Activated naive CD4-positive, alpha-beta T cell treated with anti-CD3 and anti-CD28 coated beads, Interleukin-2, amount 50 U/mL, for 24 hours (primary cell): ENCODE data around the gene GABARAP.

ENCODE experiments used
- H3K27ac Mint-ChIP-seq: one replicate; pipeline ENCODE4 v1.8.0; 2021; ENCODE audit warnings: mild to moderate bottlenecking, mixed read lengths
- H3K27me3 Mint-ChIP-seq: one replicate; pipeline ENCODE4 v1.8.0; 2021; ENCODE audit warnings: mixed read lengths
- H3K36me3 Mint-ChIP-seq: one replicate; pipeline ENCODE4 v1.8.0; 2021; ENCODE audit warnings: mixed read lengths
- H3K4me1 Mint-ChIP-seq: one replicate; pipeline ENCODE4 v1.8.0; 2021; ENCODE audit warnings: mixed read lengths
- H3K4me3 Mint-ChIP-seq: one replicate; pipeline ENCODE4 v1.8.0; 2021; ENCODE audit warnings: mild to moderate bottlenecking, mixed read lengths
- H3K9me3 Mint-ChIP-seq: one replicate; pipeline ENCODE4 v1.8.0; 2021; ENCODE audit warnings: mixed read lengths

The GABARAP gene

GRCh38 chr17:7222093-7222971, 19.9 kb downstream of the GABARAP start:
- Mint-ChIP-seq H3K4me1 (peaks cover 38% of the 10 kb centered on the region), H3K9me3 (no peaks in the 10 kb centered on the region), H3K36me3 (peaks cover 4% of the 10 kb centered on the region), H3K27ac (peak overlapping the region; percentile 59), H3K4me3 (no peak overlapping the region), H3K27me3 (no peaks in the 10 kb centered on the region)

- no peak overlapping the region for H3K4me3 Mint-ChIP-seq
- H3K27ac Mint-ChIP-seq = peak overlapping the region; percentile 8
- no peaks in the 10 kb centered on the region for H3K9me3 Mint-ChIP-seq
- H3K4me1 Mint-ChIP-seq = peaks cover 42% of the 10 kb centered on the region
- no peaks in the 10 kb centered on the region for H3K27me3 Mint-ChIP-seq
- peaks cover 4% of the 10 kb centered on the region for H3K36me3 Mint-ChIP-seq
These were observed 20.8 kb downstream of the GABARAP start for GRCh38 chr17:7221278-7222092.

GRCh38 chr17:7220593-7221277, 21.5 kb downstream of the GABARAP start:
- Mint-ChIP-seq H3K27me3 (no peaks in the 10 kb centered on the region), H3K27ac (peak overlapping the region; percentile 90), H3K4me3 (peak overlapping the region; percentile 92), H3K36me3 (peaks cover 4% of the 10 kb centered on the region), H3K4me1 (peaks cover 50% of the 10 kb centered on the region), H3K9me3 (no peaks in the 10 kb centered on the region)

- peak within 1 kb of the TSS; percentile 92 for H3K4me3 Mint-ChIP-seq
- peaks cover 57% of the 10 kb centered on the region for H3K4me1 Mint-ChIP-seq
These were observed 22.2 kb downstream of the GABARAP start, which contains the start of the genes ACADVL and DLG4 for GRCh38 chr17:7219812-7220592. Gene ACADVL (plus strand): TSS chr17:7219938. CDS start chr17:7219985, 47 bp downstream. Gene DLG4 (minus strand): TSS chr17:7219836.

GRCh38 chr17:7219229-7219811, 22.9 kb downstream of the GABARAP start:
- Mint-ChIP-seq H3K36me3 (peaks cover 4% of the 10 kb centered on the region), H3K9me3 (no peaks in the 10 kb centered on the region), H3K4me3 (peak overlapping the region; percentile 92), H3K27me3 (no peaks in the 10 kb centered on the region), H3K27ac (peak overlapping the region; percentile 92), H3K4me1 (peaks cover 64% of the 10 kb centered on the region)

More at GRCh38 chr17:7219812-7220592, 22.2 kb downstream of the GABARAP start, which contains the start of the genes ACADVL and DLG4:
- Mint-ChIP-seq H3K36me3 (peaks cover 4% of the 10 kb centered on the region), H3K9me3 (no peaks in the 10 kb centered on the region), H3K27me3 (no peaks in the 10 kb centered on the region), H3K27ac (peak within 1 kb of the TSS; percentile 92)

GRCh38 chr17:7218758-7219157, 23.5 kb downstream of the GABARAP start:
- Mint-ChIP-seq H3K27ac (peak overlapping the region; percentile 92), H3K27me3 (no peaks in the 10 kb centered on the region), H3K9me3 (no peaks in the 10 kb centered on the region), H3K4me3 (peak overlapping the region; percentile 92), H3K4me1 (peaks cover 69% of the 10 kb centered on the region), H3K36me3 (peaks cover 2% of the 10 kb centered on the region)

- Mint-ChIP-seq H3K4me1 (peaks cover 75% of the 10 kb centered on the region), H3K9me3 (no peaks in the 10 kb centered on the region), H3K27me3 (no peaks in the 10 kb centered on the region), H3K36me3 (no peaks in the 10 kb centered on the region), H3K4me3 (peak overlapping the region; percentile 74), H3K27ac (peak overlapping the region; percentile 65)
These were observed 24.1 kb downstream of the GABARAP start for GRCh38 chr17:7218166-7218565.

GRCh38 chr17:7217113-7217987, 24.9 kb downstream of the GABARAP start:
- Mint-ChIP-seq H3K4me1 (peaks cover 78% of the 10 kb centered on the region), H3K27ac (peak overlapping the region; percentile 85), H3K36me3 (no peaks in the 10 kb centered on the region), H3K9me3 (no peaks in the 10 kb centered on the region), H3K4me3 (peak overlapping the region; percentile 74), H3K27me3 (no peaks in the 10 kb centered on the region)

- no peaks in the 10 kb centered on the region for H3K27me3 Mint-ChIP-seq
These were observed 25.8 kb downstream of the GABARAP start for GRCh38 chr17:7216242-7217112.

GRCh38 chr17:7215652-7216180, 26.5 kb downstream of the GABARAP start:
- Mint-ChIP-seq H3K4me1 (peaks cover 75% of the 10 kb centered on the region), H3K9me3 (no peaks in the 10 kb centered on the region), H3K27me3 (no peaks in the 10 kb centered on the region), H3K27ac (peak overlapping the region; percentile 31), H3K36me3 (no peaks in the 10 kb centered on the region), H3K4me3 (peak overlapping the region; percentile 91)

More at GRCh38 chr17:7216242-7217112, 25.8 kb downstream of the GABARAP start:
- Mint-ChIP-seq H3K27ac (peak overlapping the region; percentile 48), H3K36me3 (no peaks in the 10 kb centered on the region), H3K4me1 (peaks cover 83% of the 10 kb centered on the region), H3K4me3 (peak overlapping the region; percentile 59), H3K9me3 (no peaks in the 10 kb centered on the region)

GRCh38 chr17:7215136-7215638, 27.1 kb downstream of the GABARAP start:
- Mint-ChIP-seq H3K36me3 (no peaks in the 10 kb centered on the region), H3K4me3 (peak overlapping the region; percentile 91), H3K27me3 (no peaks in the 10 kb centered on the region), H3K27ac (peak overlapping the region; percentile 99), H3K9me3 (no peaks in the 10 kb centered on the region), H3K4me1 (peaks cover 71% of the 10 kb centered on the region)

- Mint-ChIP-seq H3K27ac (peak overlapping the region; percentile 99), H3K4me1 (peaks cover 72% of the 10 kb centered on the region), H3K9me3 (no peaks in the 10 kb centered on the region), H3K4me3 (peak overlapping the region; percentile 91), H3K36me3 (no peaks in the 10 kb centered on the region), H3K27me3 (no peaks in the 10 kb centered on the region)
These were observed 27.7 kb downstream of the GABARAP start for GRCh38 chr17:7214300-7215135.
